Stomach (tissue), 9 donors: ENCODE results near the gene CAND2. TPM values are rescaled to one million over a fixed set of nuclear protein-coding genes. Genes with fewer than 3 reads are reported as not detected.

Experiments
- DNase-seq, 2 donors: peaks; one replicate each; pipeline versions ENCODE4 v3.0.0 to v3.0.0-alpha.2; 2013 to 2019
- H3K27ac ChIP-seq, 5 donors: fragments of 200-600 bp in 4 of 5; sonication (generic) in 4 of 5; one replicate each; pipeline ENCODE4 v1.5.1; 2013 to 2019; ENCODE audit warnings: mild to moderate bottlenecking in 1 of 5, moderate library complexity in 1 of 5
- H3K27me3 ChIP-seq, 3 donors: fragments of 200-600 bp; sonication (generic); one replicate each; pipeline ENCODE4 v1.5.1; 2017 to 2019; ENCODE audit warnings: mixed run types in 1 of 3
- H3K36me3 ChIP-seq, 4 donors: fragments of 200-600 bp; sonication (generic); 1 replicate in 3 of 4; 2 replicates in 1 of 4; pipeline ENCODE4 v1.5.1; 2016 to 2019
- H3K4me1 ChIP-seq, 4 donors: fragments of 200-600 bp; sonication (generic); one replicate each; pipeline ENCODE4 v1.5.1; 2016 to 2019
- H3K4me3 ChIP-seq, 4 donors: fragments of 200-600 bp; sonication (generic) in 3 of 4; one replicate each; pipeline ENCODE4 v1.5.1; 2016 to 2019; ENCODE audit warnings: mild to moderate bottlenecking in 1 of 4
- H3K9me3 ChIP-seq, 4 donors: fragments of 200-600 bp; sonication (generic); one replicate each; pipeline ENCODE4 v1.5.1; 2016 to 2019
- EP300 ChIP-seq: sonication (generic); formaldehyde crosslinking; IDR thresholded peaks from one replicate; pipeline ENCODE4 v1.6.1; 2017; ENCODE audit warnings: antibody characterized with exemption
- POLR2A ChIP-seq, 4 donors: fragments of 450-650 bp; IDR thresholded peaks; one replicate each; pipeline ENCODE4 v1.6.1; 2016; ENCODE audit warnings: antibody characterized with exemption in 4 of 4, control low read depth in 2 of 4, mild to moderate bottlenecking in 1 of 4, moderate library complexity in 1 of 4
- POLR2AphosphoS5 ChIP-seq, 3 donors: sonication (generic); formaldehyde crosslinking; IDR thresholded peaks; one replicate each; pipeline ENCODE4 v1.6.1; 2016; ENCODE audit warnings: antibody characterized with exemption in 3 of 3
- WGBS, 5 donors: extraction: QIAGEN DNeasy Blood & Tissue Kit in 3 of 5; methylation state at CpG; one replicate each; pipeline versions ENCODE4 v1.1.5 to v1.1.7; 2013 to 2018; 5-methylcytosine and 5-hydroxymethylcytosine counted together
- intact Hi-C: fragments of 100-400 bp; cut with DNase I; formaldehyde crosslinking; loops from one replicate; pipeline ENCODE4 v1.15.1; 2023; ENCODE audit warnings: low total_unique reads
- polyA plus RNA-seq, 3 donors: library from polyadenylated mRNA; stranded (reverse); fragments of 200-250 nt; gene quantifications; one replicate each; pipeline ENCODE4 v1.2.3, GENCODE V29; 2013
- total RNA-seq, 5 donors: library from RNA; depleted of rRNA; stranded (reverse); fragments of >200 nt; gene quantifications; one replicate each; pipeline versions ENCODE4 v1.1.0 to v1.2.3, GENCODE V29; 2014 to 2016
- TF ChIP-seq, protein P1 (sequence below), 7 experiments: fragments of 450-650 bp in 4 of 7; fragments of 200-600 bp in 3 of 7; sonication (generic) in 3 of 7; IDR thresholded peaks; one replicate each; pipeline ENCODE4 v1.5.1; 2016 to 2019; ENCODE audit warnings: antibody characterized with exemption in 7 of 7, control low read depth in 2 of 7, mild to moderate bottlenecking in 1 of 7
- donor health status: healthy with polysubstance abuse.
- donor health status: Bipolar disorder and iron deficiency.
- donor health status: healthy.

Gene CAND2
- total and polyA plus RNA-seq, 8 donors: under 0.01 to 5.3 (median 2.8) TPM

DNA sequence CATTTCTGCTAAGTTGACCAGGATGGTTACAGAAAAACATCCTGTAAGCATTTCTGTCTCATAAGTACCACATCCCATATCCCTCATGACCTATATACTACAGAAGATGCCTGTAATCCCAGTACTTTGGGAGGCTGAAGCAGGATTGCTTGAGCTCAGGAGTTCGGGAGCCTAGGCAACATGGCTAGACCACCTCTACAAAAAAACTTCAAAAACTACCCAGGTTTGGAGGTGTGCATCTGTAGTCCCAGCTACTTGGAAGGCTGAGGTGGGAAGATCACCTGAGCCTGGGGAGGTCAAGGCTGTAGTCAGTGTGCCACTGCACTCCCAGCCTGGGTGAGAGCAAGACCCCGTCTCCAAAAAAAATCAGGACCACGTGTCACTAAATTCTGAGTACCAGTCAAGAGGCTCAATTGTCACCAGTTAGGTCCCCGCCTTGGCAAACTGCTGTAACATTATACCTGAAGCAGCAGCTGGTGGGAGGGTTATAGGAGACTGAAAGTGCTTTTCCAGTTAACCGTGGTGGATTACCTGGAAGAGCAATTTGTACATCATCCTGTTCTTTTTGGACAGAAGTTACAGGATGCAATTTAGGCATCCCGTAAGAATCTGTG, 38.7 kb downstream of the CAND2 start:
- intact Hi-C loops: no loop called here

GRCh38 chr3:12837295-12837986, 41.0 kb downstream of the CAND2 start:
- DNase-seq: no peak
- Histone ChIP-seq H3K27me3 (no peaks in the 10 kb centered on the region), H3K27ac (no peak overlapping the region), H3K36me3 (peaks cover 72 to 77% (median 75%) of the 10 kb centered on the region in 4 donors), H3K4me3 (peak overlapping the region in 2 of 4 donors; percentile 87 to 99), H3K9me3 (no peaks in the 10 kb centered on the region), H3K4me1 (peaks cover 30 to 45% (median 37%) of the 10 kb centered on the region in 4 donors)
- 58 to 69% (median 61%) methylated on average over 6 of the region's 6 CpGs for WGBS, 5 donors
- intact Hi-C loops: no loop called here
- TF ChIP-seq POLR2AphosphoS5 (IDR thresholded peaks at IDR 0.05) (no peak), EP300 (no peak), POLR2A (IDR thresholded peaks at IDR 0.05) (no peak)
- TF ChIP-seq, protein P1, sequence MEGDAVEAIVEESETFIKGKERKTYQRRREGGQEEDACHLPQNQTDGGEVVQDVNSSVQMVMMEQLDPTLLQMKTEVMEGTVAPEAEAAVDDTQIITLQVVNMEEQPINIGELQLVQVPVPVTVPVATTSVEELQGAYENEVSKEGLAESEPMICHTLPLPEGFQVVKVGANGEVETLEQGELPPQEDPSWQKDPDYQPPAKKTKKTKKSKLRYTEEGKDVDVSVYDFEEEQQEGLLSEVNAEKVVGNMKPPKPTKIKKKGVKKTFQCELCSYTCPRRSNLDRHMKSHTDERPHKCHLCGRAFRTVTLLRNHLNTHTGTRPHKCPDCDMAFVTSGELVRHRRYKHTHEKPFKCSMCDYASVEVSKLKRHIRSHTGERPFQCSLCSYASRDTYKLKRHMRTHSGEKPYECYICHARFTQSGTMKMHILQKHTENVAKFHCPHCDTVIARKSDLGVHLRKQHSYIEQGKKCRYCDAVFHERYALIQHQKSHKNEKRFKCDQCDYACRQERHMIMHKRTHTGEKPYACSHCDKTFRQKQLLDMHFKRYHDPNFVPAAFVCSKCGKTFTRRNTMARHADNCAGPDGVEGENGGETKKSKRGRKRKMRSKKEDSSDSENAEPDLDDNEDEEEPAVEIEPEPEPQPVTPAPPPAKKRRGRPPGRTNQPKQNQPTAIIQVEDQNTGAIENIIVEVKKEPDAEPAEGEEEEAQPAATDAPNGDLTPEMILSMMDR (IDR thresholded peaks at IDR 0.05): no peak

More for the DNA sequence above, 38.7 kb downstream of the CAND2 start:
- Histone ChIP-seq H3K36me3 (peaks cover 81 to 99% (median 97%) of the 10 kb centered on the region in 4 donors), H3K9me3 (no peaks in the 10 kb centered on the region), H3K27ac (no peak overlapping the region), H3K27me3 (no peaks in the 10 kb centered on the region), H3K4me1 (peaks cover 24 to 37% (median 29%) of the 10 kb centered on the region in 4 donors), H3K4me3 (no peak overlapping the region)
- DNase-seq: no peak
- WGBS, 5 donors: 81 to 89% (median 87%) methylated on average over 6 of the region's 6 CpGs
- TF ChIP-seq EP300 (no peak), POLR2AphosphoS5 (IDR thresholded peaks at IDR 0.05) (no peak), POLR2A (IDR thresholded peaks at IDR 0.05) (no peak)
- TF ChIP-seq, protein P1 (IDR thresholded peaks at IDR 0.05): no peak

- Histone ChIP-seq H3K36me3 (peaks cover 63 to 67% (median 66%) of the 10 kb centered on the region in 4 donors), H3K27me3 (no peaks in the 10 kb centered on the region), H3K4me3 (peak overlapping the region in 2 of 4 donors; percentile 87 to 99), H3K4me1 (peaks cover 30 to 45% (median 37%) of the 10 kb centered on the region in 4 donors), H3K27ac (no peak overlapping the region), H3K9me3 (no peaks in the 10 kb centered on the region)
- WGBS, 5 donors: 57 to 70% (median 62%) methylated on average over 13 of the region's 13 CpGs
- intact Hi-C loops: no loop called here
- TF ChIP-seq POLR2A (IDR thresholded peaks at IDR 0.05): no peak
- TF ChIP-seq EP300: no peak
- TF ChIP-seq, protein P1 (IDR thresholded peaks at IDR 0.05): no peak
- no peak for TF ChIP-seq POLR2AphosphoS5 (IDR thresholded peaks at IDR 0.05)
- no peak for DNase-seq
Observed at GRCh38 chr3:12838179-12838965, 41.9 kb downstream of the CAND2 start.
